SK-N-SH (cell line): ENCODE measurements around the gene OR1J2. TPM values are rescaled to one million over a fixed set of nuclear protein-coding genes. Genes with fewer than 3 reads are reported as not detected.

Experiments
- CTCF ChIA-PET: fragments of 300-600, 350-600 bp; formaldehyde crosslinking; extraction: SDS; loops from one replicate; lab custom pipeline; 2021; lab: Yijun Ruan, JAX
- POLR2A ChIA-PET: fragments of 350-600 bp; sonication (Branson Sonifier 250); formaldehyde crosslinking; extraction: SDS; loops from one replicate; lab custom pipeline; 2020; ENCODE audit warnings: antibody characterized with exemption, inconsistent platforms; lab: Yijun Ruan, JAX
- DNase-seq: peaks from one replicate; pipeline ENCODE4 v3.0.0; 2012
- H2AFZ ChIP-seq: fragments of 200-600 bp; sonication (generic); 2 replicates; pipeline ENCODE4 v1.8.1; 2016; ENCODE audit warnings: antibody characterized with exemption, mild to moderate bottlenecking, low read depth
- H3F3A ChIP-seq: fragments of 200-600 bp; sonication (generic); replicated peaks from 2 replicates; pipeline ENCODE3; 2016; ENCODE audit warnings: antibody characterized with exemption, mild to moderate bottlenecking; ENCODE audit not compliant: insufficient read depth
- H3K27ac ChIP-seq, 2 experiments: fragments of 200-500 bp in 1 of 2; fragments of 200-600 bp in 1 of 2; sonication (Bioruptor generic) in 1 of 2; sonication (generic), shearing (Covaris generic) in 1 of 2; 2 replicates each; pipeline versions ENCODE4 v1.5.1 to v1.6.1; 2014 to 2016; ENCODE audit warnings: low read depth in 2 of 2, inconsistent platforms in 1 of 2, low read length in 1 of 2, mild to moderate bottlenecking in 1 of 2, mixed read lengths in 1 of 2
- H3K27me3 ChIP-seq: fragments of 200-600 bp; sonication (generic), shearing (Covaris generic); 2 replicates; pipeline ENCODE4 v1.6.1; 2016; ENCODE audit warnings: mixed run types; ENCODE audit not compliant: insufficient read depth
- H3K36me3 ChIP-seq, 2 experiments: fragments of 200-500 bp in 1 of 2; fragments of 200-600 bp in 1 of 2; sonication (Bioruptor generic) in 1 of 2; sonication (generic) in 1 of 2; replicated peaks in 1 of 2; 2 replicates each; pipeline versions ENCODE3 to v1.5.1; 2014 to 2016; ENCODE audit warnings: low read length in 1 of 2, mild to moderate bottlenecking in 1 of 2; ENCODE audit not compliant: insufficient read depth in 2 of 2, control insufficient read depth in 1 of 2
- H3K4me1 ChIP-seq, 2 experiments: fragments of 200-500 bp in 1 of 2; fragments of 200-600 bp in 1 of 2; sonication (Bioruptor generic) in 1 of 2; sonication (generic), shearing (Covaris generic) in 1 of 2; 2 replicates each; pipeline versions ENCODE4 v1.5.1 to v1.6.1; 2014 to 2016; ENCODE audit warnings: low read depth in 1 of 2, low read length in 1 of 2, mixed run types in 1 of 2; ENCODE audit not compliant: insufficient read depth in 2 of 2, control insufficient read depth in 1 of 2
- H3K4me2 ChIP-seq: fragments of 200-600 bp; sonication (generic), shearing (Covaris generic); 2 replicates; pipeline ENCODE4 v1.6.1; 2017; ENCODE audit warnings: mixed run types
- H3K4me3 ChIP-seq, 2 experiments: fragments of 200-500 bp in 1 of 2; fragments of 200-600 bp in 1 of 2; sonication (Bioruptor generic) in 1 of 2; sonication (generic), shearing (Covaris generic) in 1 of 2; 2 replicates each; pipeline versions ENCODE4 v1.5.1 to v1.8.1; 2014 to 2016; ENCODE audit warnings: low read depth in 2 of 2, inconsistent platforms in 1 of 2, low read length in 1 of 2, mild to moderate bottlenecking in 1 of 2, mixed read lengths in 1 of 2, moderate library complexity in 1 of 2
- H3K79me2 ChIP-seq: fragments of 200-600 bp; sonication (generic); 2 replicates; pipeline ENCODE4 v1.8.1; 2017; ENCODE audit warnings: mild to moderate bottlenecking; ENCODE audit not compliant: insufficient read depth
- H3K9ac ChIP-seq: fragments of 200-600 bp; sonication (generic); 2 replicates; pipeline ENCODE4 v1.6.1; 2017; ENCODE audit warnings: mixed run types
- H3K9me2 ChIP-seq: fragments of 200-600 bp; sonication (generic); 2 replicates; pipeline ENCODE4 v1.6.1; 2017; ENCODE audit warnings: mixed run types
- H3K9me3 ChIP-seq: fragments of 200-600 bp; sonication (generic); 2 replicates; pipeline ENCODE4 v1.6.1; 2017; ENCODE audit warnings: mixed run types, mild to moderate bottlenecking, moderate library complexity
- H4K20me1 ChIP-seq: fragments of 200-600 bp; sonication (generic); 2 replicates; pipeline ENCODE4 v1.6.1; 2017; ENCODE audit warnings: mild to moderate bottlenecking, mixed run types; ENCODE audit not compliant: insufficient read depth
- EP300 ChIP-seq, 2 experiments: IDR thresholded peaks; 2 replicates each; pipeline versions ENCODE4 v1.4.0 to v1.6.1; 2012; ENCODE audit warnings: borderline replicate concordance in 1 of 2, low read depth in 1 of 2, low read length in 1 of 2
- EZH2phosphoT487 ChIP-seq: fragments of 200-600 bp; sonication (generic); IDR thresholded peaks from 2 replicates; pipeline ENCODE4 v1.6.1; 2017; ENCODE audit warnings: low read depth, mixed run types, mild to moderate bottlenecking, antibody characterized with exemption, moderate library complexity, borderline replicate concordance
- GABPA ChIP-seq: IDR thresholded peaks from 2 replicates; pipeline ENCODE4 v1.4.0; 2012; ENCODE audit warnings: low read depth, mild to moderate bottlenecking
- IRF3 ChIP-seq: fragments of 150-350 bp; IDR thresholded peaks from 2 replicates; pipeline ENCODE4 v1.6.1; 2016; ENCODE audit warnings: mild to moderate bottlenecking, low read depth, low read length
- MEF2A ChIP-seq: IDR thresholded peaks from 2 replicates; pipeline ENCODE4 v1.4.0; 2012; ENCODE audit warnings: low read depth, borderline replicate concordance
- MXI1 ChIP-seq: IDR thresholded peaks from 2 replicates; pipeline ENCODE4 v1.6.1; 2012; ENCODE audit warnings: mild to moderate bottlenecking, low read depth, low read length, improper control_type of control experiment
- NRF1 ChIP-seq: IDR thresholded peaks from 2 replicates; pipeline ENCODE4 v1.6.1; 2012; ENCODE audit warnings: low read depth, mild to moderate bottlenecking, low read length
- POLR2AphosphoS5 ChIP-seq: IDR thresholded peaks from 2 replicates; pipeline ENCODE4 v1.6.1; 2012; ENCODE audit warnings: low read depth, low read length
- RAD21 ChIP-seq: IDR thresholded peaks from 2 replicates; pipeline ENCODE4 v1.6.1; 2012; ENCODE audit warnings: mild to moderate bottlenecking, low read length
- SMC3 ChIP-seq: IDR thresholded peaks from 2 replicates; pipeline ENCODE4 v1.6.1; 2012; ENCODE audit warnings: low read depth, low read length, improper control_type of control experiment
- TCF12 ChIP-seq: IDR thresholded peaks from 2 replicates; pipeline ENCODE4 v1.4.0; 2012
- TEAD4 ChIP-seq: IDR thresholded peaks from 2 replicates; pipeline ENCODE4 v1.4.0; 2012; ENCODE audit warnings: mild to moderate bottlenecking, borderline replicate concordance; ENCODE audit not compliant: insufficient read depth
- USF1 ChIP-seq: IDR thresholded peaks from 2 replicates; pipeline ENCODE4 v1.4.0; 2012; ENCODE audit warnings: low read depth, borderline replicate concordance
- USF2 ChIP-seq: fragments of 150-350 bp; IDR thresholded peaks from 2 replicates; pipeline ENCODE4 v1.6.1; 2017; ENCODE audit warnings: antibody characterized with exemption, low read length, low read depth, borderline replicate concordance
- YY1 ChIP-seq: IDR thresholded peaks from 2 replicates; pipeline ENCODE4 v1.4.0; 2012; ENCODE audit warnings: low read depth, mild to moderate bottlenecking
- WGBS: methylation state at CpG from one replicate; pipeline ENCODE4 v1.1.6; 2017; ENCODE audit warnings: low lambda C conversion rate; 5-methylcytosine and 5-hydroxymethylcytosine counted together
- polyA plus RNA-seq, 3 experiments: library from polyadenylated mRNA; depleted of rRNA; stranded (reverse); fragments of >200 nt; gene quantifications; 2 replicates each; pipeline ENCODE4 v1.2.3, GENCODE V29; 2012

Gene OR1J2
- not detected in 2 replicates for polyA plus RNA-seq (2012; rRNA removed)
- polyA plus RNA-seq (2012; cell fraction: cytosol; rRNA removed) = not detected in 2 replicates
- polyA plus RNA-seq (2012; cell fraction: nucleus; rRNA removed) = 0.23 and 0.24 TPM in 2 replicates

GRCh38 chr9:122510502-122510901, at the start of gene OR1J2:
Gene OR1J2 (plus strand): TSS chr9:122510802. CDS start chr9:122510802, 0 bp downstream.
- no peaks in the 10 kb centered on the region for H3F3A ChIP-seq
- no peak within 1 kb of the TSS for H3K4me2 ChIP-seq
- H4K20me1 ChIP-seq = no peaks in the 10 kb centered on the region
- TF ChIP-seq TCF12 (no peak), GABPA (no peak), SMC3 (no peak), USF1 (no peak), POLR2AphosphoS5 (no peak), MEF2A (no peak), TEAD4 (no peak), YY1 (no peak), MXI1 (no peak), EP300 (IDR thresholded peaks at IDR 0.05; ENCODE audit: borderline replicate concordance in 1 of 2, low read depth in 1 of 2, low read length in 1 of 2) (no peak), RAD21 (no peak), EZH2phosphoT487 (no peak), NRF1 (no peak), USF2 (no peak), IRF3 (no peak)
- ChIA-PET CTCF (no interaction called here), POLR2A (no interaction called here)
- no peak within 1 kb of the TSS for H3K9ac ChIP-seq
- H3K4me1 ChIP-seq = no peaks in the 10 kb centered on the region
- 13% methylated on average over 6 of the region's 6 CpGs for WGBS
- peaks cover 29% of the 10 kb centered on the region; the same call in 1 of the 2 replicates for H3K27me3 ChIP-seq
- H3K27ac ChIP-seq = no peak within 1 kb of the TSS
- H3K9me2 ChIP-seq = no peaks in the 10 kb centered on the region
- no peak within 1 kb of the TSS for H2AFZ ChIP-seq
- DNase-seq = no peak
- H3K4me3 ChIP-seq = no peak within 1 kb of the TSS
- no peaks in the 10 kb centered on the region for H3K9me3 ChIP-seq
- no peaks in the 10 kb centered on the region for H3K36me3 ChIP-seq
- H3K79me2 ChIP-seq = no peaks in the 10 kb centered on the region
